HG02852 (cell line): Measurements from ENCODE around the gene F2.
"Not testable (repeated sequence)": the region's sequence is repeated elsewhere in the genome, so short reads cannot be mapped to it uniquely, and the experiment has no call there.

Experiments
- ATAC-seq: cut with Tn5 transposase; IDR thresholded peaks from one replicate; pipeline ENCODE4 v1.9.1; 2021; ENCODE audit warnings: mild to moderate bottlenecking, moderate library complexity; ENCODE audit not compliant: unreplicated experiment

The F2 gene

DNA sequence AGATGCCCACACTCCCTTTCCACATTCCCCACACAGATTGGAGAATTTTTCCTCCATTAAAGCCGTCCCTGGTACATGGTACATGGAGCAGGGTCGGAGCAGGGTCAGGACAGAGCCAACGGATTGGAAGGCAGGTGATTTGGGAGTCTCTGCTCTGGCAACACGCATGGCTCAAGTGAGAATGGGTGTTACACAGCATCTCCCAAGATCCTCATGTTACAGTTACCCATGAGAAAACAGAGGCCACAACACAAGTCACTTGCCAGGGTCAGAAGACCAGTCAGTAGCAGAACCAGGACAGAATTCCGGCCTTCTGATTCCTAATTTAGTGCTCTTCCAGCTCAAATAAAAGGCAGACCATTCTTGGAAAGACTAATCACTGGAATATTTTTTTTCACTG is 7.7 kb upstream of the F2 start:
- ATAC-seq = no peak

DNA sequence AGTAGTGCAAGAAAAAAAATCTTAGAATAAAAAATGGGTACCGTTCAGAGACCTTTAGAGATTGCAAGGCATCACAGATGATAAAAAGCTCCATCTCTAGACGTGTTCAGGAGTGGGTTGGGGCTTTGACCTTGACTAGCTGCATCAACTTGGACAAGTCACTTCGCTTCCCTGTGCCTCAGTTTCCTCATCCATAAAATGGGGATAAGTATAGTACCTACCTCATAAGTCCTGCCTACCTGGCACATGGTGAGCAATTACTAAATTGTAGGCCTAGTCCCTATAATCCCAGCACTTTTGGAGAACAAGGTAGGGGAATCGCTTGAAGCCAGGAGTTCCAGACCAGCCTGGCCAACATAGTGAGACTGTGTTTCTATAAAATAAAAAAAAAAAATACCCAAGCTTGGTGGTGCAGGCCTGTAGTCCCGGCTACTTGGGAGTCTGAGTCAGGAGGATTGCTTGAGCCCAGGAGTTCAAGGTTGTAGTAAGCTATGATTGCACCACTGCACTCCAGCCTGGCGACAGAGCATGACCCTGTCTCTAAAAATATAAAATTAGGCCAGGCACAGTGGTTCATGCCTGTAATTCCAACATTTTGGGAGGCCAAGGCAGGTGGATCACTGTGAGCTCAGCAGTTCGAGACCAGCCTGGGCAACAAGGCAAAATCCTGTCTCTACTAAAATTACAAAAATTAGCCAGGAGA is 6.0 kb upstream of the F2 start:
- no peak for ATAC-seq

DNA sequence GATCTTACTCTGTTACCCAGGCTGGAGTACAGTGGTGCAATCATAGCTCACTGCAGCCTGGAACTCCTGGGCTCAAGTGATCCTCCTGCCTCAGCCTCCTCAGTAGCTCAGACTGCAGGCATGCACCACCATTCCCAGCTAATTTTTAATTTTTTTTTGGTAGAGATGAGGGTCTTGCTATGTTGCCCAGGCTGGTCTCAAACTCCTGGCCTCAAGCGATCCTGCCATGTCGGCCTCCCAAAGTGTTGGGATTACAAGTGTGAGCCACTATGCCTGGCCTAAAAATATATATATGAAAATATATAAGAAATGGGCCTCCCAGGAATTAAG is 1.2 kb upstream of the F2 start:
- ATAC-seq = not testable (repeated sequence)

DNA sequence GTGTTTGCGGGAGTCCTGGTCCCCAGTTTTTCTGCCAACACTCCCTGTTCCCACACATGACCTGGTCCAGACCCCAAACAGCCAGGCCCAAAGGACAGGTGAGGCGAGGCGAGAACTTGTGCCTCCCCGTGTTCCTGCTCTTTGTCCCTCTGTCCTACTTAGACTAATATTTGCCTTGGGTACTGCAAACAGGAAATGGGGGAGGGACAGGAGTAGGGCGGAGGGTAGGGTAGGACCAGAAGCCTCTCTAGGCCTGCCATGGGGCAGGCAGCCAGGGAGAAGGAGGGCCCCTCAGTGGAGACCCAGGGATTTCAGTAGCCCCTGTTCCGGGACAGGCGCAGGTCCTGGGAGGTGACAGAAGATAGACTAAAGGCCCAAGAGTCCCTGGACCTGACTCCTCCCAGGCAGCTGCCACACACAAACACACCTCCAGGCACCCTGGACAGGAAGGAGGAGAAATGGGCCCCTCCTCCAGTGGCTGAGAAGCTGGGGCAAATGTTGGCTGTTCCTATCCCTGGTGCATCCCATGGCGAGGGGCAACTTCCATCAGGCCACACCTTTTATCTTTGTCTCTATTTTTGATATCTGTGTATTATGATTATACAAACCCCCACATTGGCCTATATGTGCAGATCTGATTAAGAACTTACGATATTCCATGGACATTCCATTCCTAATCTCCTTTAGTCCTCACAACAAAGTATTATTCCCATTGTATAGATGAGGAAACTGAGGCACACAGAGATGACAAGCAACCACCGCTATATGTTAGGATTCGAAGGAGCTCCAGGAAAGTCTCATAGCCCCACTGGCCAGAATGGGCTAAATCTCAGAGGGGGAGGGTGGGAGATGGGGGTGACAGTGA is 626 bp upstream of the F2 start:
- ATAC-seq = no peak

GRCh38 chr11:46719543-46720218 is 668 bp downstream of the F2 start:
- no peak for ATAC-seq

DNA sequence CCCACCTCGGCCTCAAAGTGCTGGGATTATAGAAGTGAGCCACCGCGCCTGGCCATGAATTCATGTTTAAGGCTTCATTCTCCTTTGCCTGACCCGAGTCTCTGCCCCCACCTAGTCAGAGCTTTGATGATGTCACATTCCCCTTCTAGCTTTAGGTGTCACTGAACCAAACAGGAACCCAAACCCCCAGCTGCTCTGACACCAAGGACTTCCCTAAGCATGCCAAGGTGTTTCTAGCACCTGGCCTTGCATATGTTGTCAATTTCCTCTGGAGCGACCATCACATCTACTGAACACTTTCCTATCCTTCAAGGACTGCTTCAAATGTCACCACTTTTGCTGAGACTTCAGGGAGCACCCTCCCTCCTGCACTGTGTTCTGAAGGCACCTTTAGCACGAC is 2.3 kb downstream of the F2 start:
- no peak for ATAC-seq

- no peak for ATAC-seq
These were observed 3.7 kb downstream of the F2 start for GRCh38 chr11:46722566-46723358.

- no peak for ATAC-seq
These were observed 4.3 kb downstream of the F2 start for GRCh38 chr11:46723359-46723680.

DNA sequence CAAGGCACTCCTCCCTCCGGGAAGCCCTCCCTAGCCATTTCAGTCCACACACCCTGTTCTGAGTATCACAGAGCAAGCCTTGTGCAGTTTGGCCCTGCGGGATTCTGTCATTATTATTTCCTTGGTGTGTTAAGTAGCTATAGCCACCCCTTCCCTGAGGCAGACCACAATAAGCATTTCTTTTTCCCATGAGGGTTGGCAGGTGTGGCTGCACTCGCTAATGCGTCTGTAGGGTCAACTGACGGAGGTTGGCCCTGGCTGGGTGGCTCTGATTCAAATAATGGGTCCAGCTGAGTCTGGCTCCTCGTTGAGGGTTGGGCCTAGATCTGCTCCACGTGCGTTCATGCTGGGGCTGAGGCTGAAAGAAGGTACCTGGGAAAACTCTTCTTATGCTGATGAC is 5.1 kb downstream of the F2 start:
- ATAC-seq = no peak

DNA sequence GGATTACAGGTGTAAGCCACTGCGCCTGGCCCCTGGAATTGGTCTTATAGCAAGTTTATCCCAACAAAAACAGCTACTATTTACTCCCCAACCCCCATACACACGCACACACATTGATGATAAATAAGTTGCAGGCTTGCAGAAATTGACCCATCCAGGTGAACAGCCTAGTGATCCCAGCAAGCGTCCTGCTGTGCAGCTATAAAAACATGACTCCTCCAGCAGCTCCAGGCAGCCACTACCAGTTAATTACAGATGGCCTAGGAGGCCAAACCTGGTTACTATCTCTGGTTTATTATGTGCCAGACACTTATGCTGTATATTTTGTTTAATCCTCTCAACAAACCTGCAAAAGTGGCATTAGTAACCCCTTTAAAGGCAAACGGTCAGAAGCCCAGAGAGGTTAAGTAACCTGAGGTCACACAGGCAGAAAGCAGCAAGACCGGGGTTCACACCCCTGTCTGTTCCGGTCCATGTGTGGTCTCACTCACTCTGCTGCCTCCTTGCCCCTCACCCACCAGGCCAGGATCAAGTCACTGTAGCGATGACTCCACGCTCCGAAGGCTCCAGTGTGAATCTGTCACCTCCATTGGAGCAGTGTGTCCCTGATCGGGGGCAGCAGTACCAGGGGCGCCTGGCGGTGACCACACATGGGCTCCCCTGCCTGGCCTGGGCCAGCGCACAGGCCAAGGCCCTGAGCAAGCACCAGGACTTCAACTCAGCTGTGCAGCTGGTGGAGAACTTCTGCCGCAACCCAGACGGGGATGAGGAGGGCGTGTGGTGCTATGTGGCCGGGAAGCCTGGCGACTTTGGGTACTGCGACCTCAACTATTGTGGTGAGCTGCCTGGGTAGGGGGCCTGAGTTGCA is 6.6 kb downstream of the F2 start:
- no peak for ATAC-seq

DNA sequence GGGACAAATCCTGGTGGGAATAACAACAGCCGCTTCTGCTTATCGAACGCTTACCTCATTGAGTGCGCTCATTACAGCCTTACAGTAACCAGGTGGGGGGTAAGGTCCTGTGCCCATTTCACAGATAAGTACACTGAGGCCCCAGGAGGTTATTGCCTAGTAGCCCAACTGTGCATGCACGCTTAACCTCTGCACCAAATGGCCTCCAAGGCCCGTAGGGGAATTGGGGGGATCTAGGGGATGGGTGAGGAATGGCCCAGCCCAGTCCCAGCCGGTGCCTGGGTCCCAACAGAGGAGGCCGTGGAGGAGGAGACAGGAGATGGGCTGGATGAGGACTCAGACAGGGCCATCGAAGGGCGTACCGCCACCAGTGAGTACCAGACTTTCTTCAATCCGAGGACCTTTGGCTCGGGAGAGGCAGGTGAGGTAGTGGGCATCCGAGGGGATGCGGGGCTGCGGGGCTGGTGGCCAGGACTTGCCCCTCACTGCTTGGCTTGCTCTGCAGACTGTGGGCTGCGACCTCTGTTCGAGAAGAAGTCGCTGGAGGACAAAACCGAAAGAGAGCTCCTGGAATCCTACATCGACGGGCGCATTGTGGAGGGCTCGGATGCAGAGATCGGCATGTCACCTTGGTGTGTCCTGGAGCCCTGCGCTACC is 7.3 kb downstream of the F2 start:
- no peak for ATAC-seq

DNA sequence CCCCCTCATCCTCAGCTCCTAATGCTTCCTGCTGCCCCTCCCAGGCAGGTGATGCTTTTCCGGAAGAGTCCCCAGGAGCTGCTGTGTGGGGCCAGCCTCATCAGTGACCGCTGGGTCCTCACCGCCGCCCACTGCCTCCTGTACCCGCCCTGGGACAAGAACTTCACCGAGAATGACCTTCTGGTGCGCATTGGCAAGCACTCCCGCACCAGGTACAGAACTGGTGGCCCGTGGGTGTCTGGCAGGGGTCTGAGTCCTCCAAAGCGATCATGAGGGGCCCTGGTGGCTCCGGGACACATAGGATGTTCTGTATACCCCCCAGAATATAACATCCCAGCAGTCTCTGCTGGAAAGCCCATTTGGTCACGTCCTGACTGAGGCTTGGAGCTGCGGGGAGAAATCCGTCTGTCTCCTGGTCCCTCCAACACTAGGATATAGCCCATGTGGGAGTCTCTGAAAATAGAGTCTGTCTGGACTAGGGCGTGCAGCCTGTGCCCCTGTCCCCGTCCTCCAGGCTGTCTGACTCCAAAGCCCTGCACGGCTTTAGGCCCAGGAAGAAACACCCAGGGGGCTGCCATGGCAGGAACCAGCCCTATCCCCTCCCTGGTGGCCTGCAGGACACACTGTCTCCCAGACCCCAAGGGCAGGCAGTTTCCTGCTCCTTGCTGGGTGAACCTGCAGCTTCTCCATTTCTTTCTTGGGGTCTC is 9.1 kb downstream of the F2 start:
- no peak for ATAC-seq

GRCh38 chr11:46728659-46729040 is 9.6 kb downstream of the F2 start:
- ATAC-seq = no peak

DNA sequence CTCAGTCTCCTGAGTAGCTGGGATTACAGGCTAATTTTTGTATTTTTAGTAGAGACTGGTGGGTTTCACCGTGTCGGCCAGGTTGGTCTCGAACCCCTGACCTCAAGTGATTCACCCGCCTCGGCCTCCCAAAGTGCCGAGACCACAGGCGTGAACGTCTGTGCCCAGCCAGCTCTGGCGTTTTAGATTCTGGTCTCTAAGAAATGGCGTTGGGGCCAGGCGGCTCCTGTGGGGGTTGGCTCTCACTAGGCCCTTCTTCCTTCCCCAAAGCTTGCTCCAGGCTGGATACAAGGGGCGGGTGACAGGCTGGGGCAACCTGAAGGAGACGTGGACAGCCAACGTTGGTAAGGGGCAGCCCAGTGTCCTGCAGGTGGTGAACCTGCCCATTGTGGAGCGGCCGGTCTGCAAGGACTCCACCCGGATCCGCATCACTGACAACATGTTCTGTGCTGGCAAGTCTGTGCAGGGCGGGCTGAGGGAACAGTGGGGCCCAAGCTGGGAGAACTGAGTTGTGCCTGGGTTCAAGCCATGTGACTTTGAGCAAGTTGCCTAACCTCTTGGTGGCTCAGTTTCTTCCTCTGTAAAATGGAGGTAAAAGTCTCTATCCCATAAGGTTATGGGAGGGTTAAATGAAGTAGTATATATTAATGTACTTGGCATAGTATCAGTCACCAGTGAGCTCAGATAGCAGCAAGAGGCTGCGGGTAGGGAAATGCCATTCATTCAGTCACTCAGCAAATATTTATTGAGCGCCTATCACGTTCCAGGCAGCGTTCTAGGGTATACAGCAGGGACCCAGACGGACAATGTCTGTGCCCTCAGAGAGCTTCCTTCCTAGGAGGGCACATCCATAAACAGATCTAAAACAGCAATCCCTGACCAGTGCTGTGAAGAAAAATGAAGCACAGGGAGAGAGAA is 10.4 kb downstream of the F2 start:
- ATAC-seq = no peak

- no peak for ATAC-seq
These were observed 12.5 kb downstream of the F2 start for GRCh38 chr11:46731545-46731944.

DNA sequence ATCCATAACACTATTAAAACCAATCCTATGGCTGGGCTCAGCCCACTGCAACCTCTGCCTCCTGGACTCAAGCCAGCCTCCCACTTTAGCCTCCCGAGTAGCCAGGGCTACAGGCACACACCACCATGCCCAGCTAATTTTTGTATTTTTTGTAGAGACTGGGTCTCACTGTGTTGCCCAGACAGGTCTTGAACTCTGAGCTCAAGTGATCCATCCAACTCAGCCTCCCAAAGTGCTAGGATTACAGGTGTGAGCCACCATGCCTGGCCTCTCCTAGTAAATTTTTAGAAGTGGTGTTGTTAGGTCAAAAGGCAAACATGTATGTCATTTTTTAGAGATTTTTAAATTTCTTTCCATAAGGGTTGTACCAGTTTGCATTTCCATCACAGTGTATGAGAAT is 14.2 kb downstream of the F2 start:
- no peak for ATAC-seq

DNA sequence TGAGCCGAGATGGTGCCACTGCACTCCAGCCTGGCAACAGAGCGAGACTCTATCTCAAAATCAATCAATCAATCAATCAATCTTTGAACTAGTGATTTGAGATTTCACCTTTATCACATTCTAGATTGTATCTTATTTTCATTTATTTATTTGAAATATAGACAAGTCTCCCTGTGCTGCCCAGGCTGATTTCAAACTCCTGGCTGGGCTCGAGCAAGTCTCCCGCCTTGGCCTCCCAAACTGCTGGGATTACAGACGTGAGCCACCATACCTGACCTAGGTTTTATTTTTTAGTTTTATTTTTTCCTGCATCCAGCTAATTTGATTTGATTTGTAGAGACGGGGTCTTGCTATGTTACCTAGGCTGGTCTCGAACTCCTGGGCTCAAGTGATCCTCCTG is 17.1 kb downstream of the F2 start:
- no peak for ATAC-seq

DNA sequence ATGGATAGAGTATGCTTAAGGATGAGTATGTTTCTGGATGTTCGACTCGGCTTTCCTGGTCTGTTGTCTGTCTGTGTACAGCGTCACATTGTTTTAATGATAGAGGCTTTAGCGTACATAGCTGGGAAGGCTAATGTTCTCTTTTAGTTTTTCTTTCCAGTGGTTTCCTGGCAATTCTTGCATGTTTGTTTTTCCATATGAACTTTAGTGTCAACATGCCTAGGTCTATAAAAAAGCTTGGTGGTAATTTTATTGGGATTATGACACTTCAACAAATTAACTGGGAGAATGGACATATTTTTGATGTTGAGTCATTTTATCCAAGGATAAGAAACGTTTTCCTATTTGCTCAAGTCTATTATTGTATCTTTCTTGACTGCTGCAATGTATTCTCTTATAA is 17.6 kb downstream of the F2 start:
- ATAC-seq = no peak
